GM12878 (cell line): ENCODE results near the gene COL25A1. TPM values are rescaled to one million over a fixed set of nuclear protein-coding genes. Genes with fewer than 3 reads are reported as not detected.

Experiments
- ATAC-seq: fragments of 200-7000 bp; cut with Tn5 transposase; 3 replicates; pipeline ENCODE4 v1.9.1; 2020; ENCODE audit warnings: mild to moderate bottlenecking, moderate library complexity
- BruUV-seq: library from RNA; stranded (reverse); fragments of 400-500 nt; replicated peaks from 2 replicates; lab custom pipeline; 2021; lab: Mats Ljungman, UMichigan
- CTCF ChIA-PET: fragments of 300-600 bp; sonication (Branson Sonifier 250); formaldehyde crosslinking; extraction: SDS; loops from one replicate; lab custom pipeline; 2021; ENCODE audit warnings: inconsistent platforms; lab: Yijun Ruan, JAX
- POLR2A ChIA-PET: fragments of 350-600 bp; formaldehyde crosslinking; extraction: SDS; loops from one replicate; lab custom pipeline; 2021; ENCODE audit warnings: inconsistent platforms; lab: Charles Lee
- RAD21 ChIA-PET: fragments of 300-600 bp; sonication (Branson Sonifier 250); formaldehyde crosslinking; loops from one replicate; lab custom pipeline; 2023; ENCODE audit warnings: antibody characterized with exemption; ENCODE audit not compliant: unreplicated experiment; lab: Charles Lee
- SMC1A ChIA-PET: fragments of 300-600 bp; sonication (Branson Sonifier 250); formaldehyde crosslinking; loops from one replicate; lab custom pipeline; 2023; ENCODE audit not compliant: unreplicated experiment, uncharacterized antibody; lab: Charles Lee
- DNase-seq: peaks from one replicate; pipeline ENCODE4 v3.0.0-alpha.2; 2011; ENCODE audit warnings: low read depth, low spot score
- FAIRE-seq: peaks from 3 replicates; lab custom pipeline; 2011; peaks lifted over from hg19 to GRCh38; lab: Jason Lieb, UNC
- H2AFZ ChIP-seq: 2 replicates; pipeline ENCODE4 v1.6.0; 2011; ENCODE audit warnings: low read depth, low read length, control low read depth; ENCODE audit not compliant: control insufficient read depth
- H3K27ac ChIP-seq: 2 replicates; pipeline ENCODE4 v1.5.1; 2011; ENCODE audit warnings: control low read depth; ENCODE audit not compliant: control insufficient read depth, insufficient read depth
- H3K27me3 ChIP-seq, 2 experiments: replicated peaks in 1 of 2; 2 replicates each; pipeline versions ENCODE4 v1.6.0 to v1.6.1; 2011; ENCODE audit warnings: low read length in 1 of 2; ENCODE audit not compliant: control insufficient read depth in 2 of 2, insufficient read depth in 2 of 2
- H3K36me3 ChIP-seq, 2 experiments: 2 replicates each; pipeline ENCODE4 v1.5.1; 2011; ENCODE audit warnings: low read length in 1 of 2; ENCODE audit not compliant: control insufficient read depth in 2 of 2, insufficient read depth in 2 of 2
- H3K4me1 ChIP-seq: 2 replicates; pipeline ENCODE4 v1.6.1; 2011; ENCODE audit warnings: mild to moderate bottlenecking, low read length, moderate library complexity, mixed read lengths; ENCODE audit not compliant: control insufficient read depth, insufficient read depth
- H3K4me2 ChIP-seq: 2 replicates; pipeline ENCODE4 v1.6.0; 2011; ENCODE audit warnings: control low read depth; ENCODE audit not compliant: control insufficient read depth, insufficient read depth
- H3K4me3 ChIP-seq: fragments of 200-600 bp; sonication (generic); 2 replicates; pipeline ENCODE4 v1.5.1; 2016
- H3K79me2 ChIP-seq: 2 replicates; pipeline ENCODE4 v1.6.0; 2011; ENCODE audit warnings: low read length; ENCODE audit not compliant: control insufficient read depth, insufficient read depth
- H3K9ac ChIP-seq: 2 replicates; pipeline ENCODE4 v1.8.0; 2011; ENCODE audit warnings: low read length, control low read depth, mixed read lengths; ENCODE audit not compliant: control insufficient read depth, insufficient read depth
- H3K9me3 ChIP-seq: replicated peaks from 3 replicates; pipeline ENCODE4 v1.5.1; 2011; ENCODE audit warnings: mild to moderate bottlenecking, low read length; ENCODE audit not compliant: control insufficient read depth, insufficient read depth
- H4K20me1 ChIP-seq: 2 replicates; pipeline ENCODE4 v1.6.0; 2011; ENCODE audit not compliant: control insufficient read depth, insufficient read depth
- EP300 ChIP-seq, 2 experiments: fragments of 150-350 bp in 1 of 2; IDR thresholded peaks; 2 replicates each; pipeline ENCODE4 v1.6.1; 2011 to 2012; ENCODE audit warnings: low read depth in 2 of 2, low read length in 2 of 2, borderline replicate concordance in 1 of 2, improper control_type of control experiment in 1 of 2, inconsistent platforms in 1 of 2; ENCODE audit not compliant: control insufficient read depth in 1 of 2
- IRF3 ChIP-seq: fragments of 450-650 bp; IDR thresholded peaks from 2 replicates; pipeline ENCODE4 v1.6.1; 2014; ENCODE audit warnings: mild to moderate bottlenecking
- NBN ChIP-seq: fragments of 450-650 bp; IDR thresholded peaks from 2 replicates; pipeline ENCODE4 v1.6.1; 2016
- NFYA ChIP-seq: IDR thresholded peaks from 2 replicates; pipeline ENCODE4 v1.6.1; 2011; ENCODE audit warnings: low read depth, mild to moderate bottlenecking, low read length, improper control_type of control experiment, borderline replicate concordance
- POLR2AphosphoS2 ChIP-seq: IDR thresholded peaks from 2 replicates; pipeline ENCODE4 v1.6.1; 2011; ENCODE audit warnings: low read depth, mild to moderate bottlenecking, low read length, improper control_type of control experiment, moderate library complexity
- RELA ChIP-seq: fragments of 450-650 bp; IDR thresholded peaks from 2 replicates; pipeline ENCODE4 v1.8.0; 2014; ENCODE audit warnings: borderline replicate concordance; ENCODE audit not compliant: partially characterized antibody
- SREBF2 ChIP-seq: IDR thresholded peaks from 2 replicates; pipeline ENCODE4 v1.6.1; 2012; ENCODE audit warnings: mild to moderate bottlenecking, low read length
- SUPT20H ChIP-seq: IDR thresholded peaks from 2 replicates; pipeline ENCODE4 v1.6.1; 2011; ENCODE audit warnings: low read depth, mild to moderate bottlenecking, low read length, moderate library complexity, borderline replicate concordance; ENCODE audit not compliant: control insufficient read depth
- ZSCAN29 ChIP-seq: fragments of 450-650 bp; IDR thresholded peaks from 2 replicates; pipeline ENCODE4 v1.6.1; 2017; ENCODE audit warnings: mild to moderate bottlenecking, moderate library complexity
- WGBS: methylation state at CpG from one replicate; pipeline ENCODE4 v1.1.6; 2016; ENCODE audit warnings: low lambda C conversion rate; ENCODE audit not compliant: insufficient replicate concordance, insufficient coverage; ENCODE audit errors: missing lambda C conversion rate; 5-methylcytosine and 5-hydroxymethylcytosine counted together
- in situ Hi-C: fragments of 300-500 bp; cut with MboI; formaldehyde crosslinking; loops from 9 replicates; pipeline ENCODE4 v1.14.3; 2018; ENCODE audit warnings: mixed read lengths
- intact Hi-C: fragments of 100-400 bp; cut with micrococcal nuclease; formaldehyde crosslinking; loops from one replicate; pipeline ENCODE4 v1.14.2; 2022; ENCODE audit not compliant: unreplicated experiment
- polyA plus RNA-seq, 11 experiments: library from polyadenylated mRNA; depleted of rRNA in 4 of 11; unstranded in 6 of 11; stranded (reverse) in 5 of 11; fragments of >200 nt; fragmentation: Nextera tagmentation in 4 of 11; fragmentation: Illumina TruSeq in 1 of 11; extraction: Ambion mirVana in 4 of 11; extraction: Trizol in 1 of 11; gene quantifications; 1 replicate in 1 of 11; 2 replicates in 10 of 11; pipeline versions ENCODE4 v1.2.1 to v1.2.3, GENCODE V29; 2011 to 2016; ENCODE audit warnings: inconsistent platforms in 2 of 11, missing spikeins in 2 of 11, low read depth in 1 of 11
- total RNA-seq, 4 experiments: library from RNA; depleted of rRNA in 3 of 4; stranded (reverse); fragments of >200 nt in 3 of 4; fragmentation: Illumina TruSeq in 1 of 4; extraction: Trizol in 1 of 4; gene quantifications; 2 replicates each; pipeline versions ENCODE4 v1.2.1 to v1.2.3, GENCODE V29; 2013 to 2021

COL25A1 gene
- total and polyA plus RNA-seq, 10 of the 15 experiments (the other 5 are each of a cell fraction or from before 2014, with no cell fraction given) = 0.01 to 0.26 (median 0.12) TPM; not detected in 6

GRCh38 chr4:109077505-109077904, 225.0 kb downstream of the COL25A1 start:
- Histone ChIP-seq H3K9me3 (no peaks in the 10 kb centered on the region), H3K4me2 (no peak overlapping the region), H4K20me1 (no peaks in the 10 kb centered on the region), H3K79me2 (no peaks in the 10 kb centered on the region), H3K27ac (no peak overlapping the region), H3K27me3 (no peaks in the 10 kb centered on the region), H3K9ac (no peak overlapping the region), H3K4me3 (no peak overlapping the region), H3K4me1 (no peaks in the 10 kb centered on the region), H2AFZ (no peak overlapping the region), H3K36me3 (no peaks in the 10 kb centered on the region)
- BruUV-seq = no TSS peak
- ChIA-PET SMC1A (interaction anchor here (0.9 to 2.4 kb wide), 4 partner anchors 208 to 326 kb away, joined by 3 to 14 read pairs (median 8); no protein-coding TSS in a partner anchor), CTCF (interaction anchor here (0.6 to 6.7 kb wide), 4 partner anchors 55 to 218 kb away, joined by 3 to 88 read pairs (median 4); no protein-coding TSS in a partner anchor), RAD21 (interaction anchor here (0.6 to 1.4 kb wide), 5 partner anchors 201 to 925 kb away, joined by 3 to 20 read pairs (median 3); no protein-coding TSS in a partner anchor), POLR2A (no interaction called here)
- intact Hi-C loops = loop anchor here (5.0 to 10.0 kb wide), 2 partner anchors 215 to 327 kb away; no protein-coding TSS in a partner anchor
- 28% methylated on average over 3 of the region's 3 CpGs for WGBS
- FAIRE-seq (no peak), ATAC-seq (no peak), DNase-seq (no peak)
- TF ChIP-seq RELA (no peak), IRF3 (no peak), ZSCAN29 (no peak), NFYA (no peak), SUPT20H (no peak), SREBF2 (no peak), NBN (no peak), POLR2AphosphoS2 (no peak), EP300 (IDR thresholded peaks at IDR 0.05; ENCODE audit: borderline replicate concordance in 1 of 2, control insufficient read depth in 1 of 2, low read depth in 2 of 2, low read length in 2 of 2) (no peak)
- in situ Hi-C loops = no loop called here
